A204.1 (cell line): ENCODE measurements around the gene SQSTM1.

ENCODE experiments used
- FAIRE-seq: peaks from 2 replicates; lab custom pipeline; 2012; peaks lifted over from hg19 to GRCh38; lab: Jason Lieb, UNC

SQSTM1 gene

DNA sequence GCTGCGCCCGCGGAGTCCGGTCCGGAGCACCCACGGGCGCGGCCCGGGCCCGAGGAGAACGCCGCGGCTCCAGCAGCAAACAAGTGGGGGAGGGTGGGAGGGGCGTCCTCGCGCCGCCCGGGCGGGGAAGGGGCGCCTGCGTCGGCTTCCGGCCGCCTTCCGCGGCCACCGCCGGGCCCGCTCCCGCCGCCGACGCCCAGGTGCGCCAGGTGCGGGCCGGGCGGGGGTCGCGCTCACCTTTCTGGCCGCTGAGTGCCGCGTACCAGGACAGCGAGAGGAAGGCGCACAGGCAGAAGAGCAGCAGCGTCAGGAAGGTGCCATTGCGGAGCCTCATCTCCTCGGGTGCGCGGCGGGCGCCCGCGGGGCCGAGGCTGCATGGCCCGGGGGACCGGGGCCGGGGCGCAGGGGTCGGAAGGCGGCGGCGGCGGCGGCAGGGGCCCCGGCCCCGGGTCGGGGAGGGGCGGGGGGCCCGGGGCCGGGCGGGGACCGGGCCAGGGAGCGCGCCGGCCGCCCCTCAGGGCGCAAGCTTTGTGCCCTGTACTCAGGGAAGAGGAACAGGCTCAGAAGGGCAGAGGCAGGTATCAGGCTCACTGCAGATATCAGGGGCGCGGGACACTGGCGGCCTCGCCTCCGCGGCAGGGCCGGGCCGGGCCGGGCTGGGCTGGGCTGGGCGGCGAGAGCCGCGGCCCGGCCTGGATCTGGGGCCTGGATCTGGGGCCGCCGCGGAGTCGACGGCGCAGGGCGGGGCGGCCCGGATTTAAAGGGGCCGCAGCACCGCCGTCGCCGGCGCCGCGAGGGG lies 14.3 kb upstream of the SQSTM1 start, which contains the start of gene MGAT4B:
Gene MGAT4B (minus strand): TSS at position 617 of the 799 bp plus-strand sequence. CDS start 283 bp downstream, at position 334.
- FAIRE-seq: no peak

DNA sequence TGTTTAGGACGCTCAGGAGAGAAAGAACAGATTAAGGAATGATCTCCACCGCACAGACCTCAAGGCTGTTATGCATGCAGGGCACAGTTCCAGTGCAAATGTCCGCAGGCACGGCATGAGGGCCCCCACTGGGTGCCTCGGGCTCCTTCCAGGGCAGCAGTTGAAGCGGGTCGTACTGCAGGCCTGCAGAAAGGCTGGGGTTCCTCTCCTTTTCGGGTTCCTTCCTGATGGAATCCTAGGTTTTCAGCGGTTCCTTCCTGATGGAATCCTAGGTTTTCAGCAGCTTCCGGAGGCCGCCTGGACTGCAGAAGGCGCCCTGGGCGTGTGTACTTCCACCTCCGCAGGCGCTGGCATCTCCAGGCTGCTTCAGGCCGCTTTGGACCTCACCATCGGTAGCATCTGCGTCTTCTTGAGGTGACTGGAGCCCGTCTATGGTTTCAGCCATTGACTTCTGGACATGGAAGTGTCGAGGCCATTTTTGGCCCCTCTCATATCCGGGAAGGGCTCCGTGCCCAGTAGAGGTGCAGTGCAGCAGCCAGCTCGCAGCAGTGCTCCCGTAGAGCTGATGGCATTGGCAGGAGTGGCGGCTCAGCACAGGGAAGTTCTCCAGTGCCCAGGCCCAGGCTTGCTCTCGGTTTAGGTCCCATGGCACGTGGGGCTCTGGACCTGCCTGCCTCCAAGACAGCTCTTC lies 8.4 kb upstream of the SQSTM1 start:
- no peak for FAIRE-seq

DNA sequence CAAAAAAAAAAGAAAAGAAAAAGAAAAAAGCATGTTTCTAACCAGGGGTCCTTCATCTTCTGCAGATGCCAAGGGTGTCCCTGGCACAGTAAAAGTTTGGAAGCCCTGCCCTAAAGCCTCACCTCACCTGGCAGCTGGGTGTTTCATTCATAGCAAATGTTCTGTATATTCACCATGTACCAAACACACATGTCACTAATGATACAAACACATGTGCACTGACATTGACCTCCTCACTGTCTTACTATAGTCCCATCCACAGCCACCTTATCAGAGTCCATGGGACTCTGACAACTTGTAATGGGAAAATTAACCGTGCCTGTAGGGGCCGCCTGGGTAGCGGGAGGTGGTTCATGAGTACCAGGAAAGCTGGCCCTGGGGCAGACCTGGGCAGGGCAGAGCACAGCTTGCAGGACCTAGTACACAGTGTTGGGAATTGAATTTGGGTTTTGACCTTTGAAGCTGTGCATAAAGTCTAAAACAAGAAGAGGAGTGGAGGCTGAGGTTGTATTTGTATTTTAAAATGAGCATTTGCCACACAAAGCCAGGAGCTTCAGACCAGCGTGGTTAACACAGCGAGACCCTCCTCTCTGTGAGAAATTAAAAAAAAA lies 7.6 kb upstream of the SQSTM1 start:
- no peak for FAIRE-seq

DNA sequence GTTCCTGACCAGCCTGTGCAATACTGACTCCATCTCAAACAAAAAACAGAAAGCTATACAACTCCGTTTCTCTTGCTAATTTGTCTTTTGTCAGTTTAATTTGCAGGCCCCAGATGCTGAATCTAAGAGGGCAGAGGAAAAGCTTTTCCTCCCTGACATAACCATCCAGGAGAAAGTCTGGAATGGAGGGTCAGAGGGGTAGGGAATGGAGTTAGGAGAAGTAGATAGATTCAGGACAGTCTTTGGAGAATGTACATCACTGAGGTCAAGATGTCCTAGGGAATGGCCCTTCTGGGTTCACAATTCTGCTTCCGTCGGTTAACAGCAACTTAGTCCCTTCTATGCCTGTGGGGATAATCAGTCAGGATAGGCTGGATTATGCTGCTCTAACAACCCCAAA lies 6.6 kb upstream of the SQSTM1 start:
- no peak for FAIRE-seq

DNA sequence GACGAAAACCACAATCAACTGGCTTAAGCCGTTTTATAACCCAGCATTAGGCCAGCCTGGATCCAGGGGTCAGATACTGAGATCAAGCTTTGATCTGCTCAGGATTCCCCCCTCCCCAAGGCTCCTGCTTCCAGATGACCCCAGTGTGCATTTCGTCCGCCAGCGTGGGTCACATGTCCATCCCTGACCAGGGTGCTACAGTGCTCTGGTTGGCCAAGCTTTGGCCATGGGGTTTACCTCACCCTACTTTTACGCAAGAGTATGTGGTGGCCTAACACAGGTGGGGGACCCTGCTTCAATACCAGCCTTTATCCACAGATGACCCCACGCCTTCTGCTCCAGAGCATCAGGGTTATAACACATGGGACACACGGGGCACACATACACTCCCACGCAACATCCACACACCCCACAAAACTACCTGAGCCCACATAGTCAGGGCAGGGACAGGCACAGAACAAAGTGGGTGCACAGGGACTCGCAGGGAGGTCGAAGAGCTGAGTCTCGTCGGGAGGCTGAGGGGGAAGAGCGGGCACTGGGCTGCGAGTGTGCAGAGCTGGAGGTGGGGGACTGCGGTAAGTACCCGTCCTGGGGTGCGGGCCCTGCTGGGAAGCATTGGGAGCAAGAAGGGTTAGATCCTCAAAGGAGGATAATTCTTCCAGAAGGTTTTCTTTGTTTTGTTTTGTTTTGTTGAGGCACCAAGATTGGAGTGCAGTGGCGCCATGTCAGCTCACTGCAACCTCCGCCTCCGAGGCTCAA lies 5.0 kb upstream of the SQSTM1 start:
- no peak for FAIRE-seq

DNA sequence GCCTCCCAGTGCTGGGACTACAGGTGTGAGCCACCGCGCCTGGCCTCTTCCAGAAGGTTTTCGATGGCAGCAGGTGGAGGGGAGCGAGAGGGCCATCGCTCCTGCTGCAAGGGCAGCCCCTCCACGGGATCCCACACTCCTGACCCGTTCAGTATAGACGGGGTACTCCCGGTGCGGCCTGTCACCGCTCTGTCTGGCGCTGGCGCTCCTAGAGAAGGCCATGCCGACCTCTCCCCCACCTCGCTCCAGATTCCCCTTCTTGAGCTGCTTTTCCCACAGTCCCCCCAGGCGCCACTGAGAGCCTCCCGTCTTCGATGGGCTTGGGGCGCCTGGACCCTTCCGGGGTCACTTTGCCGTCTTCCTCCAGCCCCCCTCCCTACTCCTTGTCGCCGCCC lies 4.3 kb upstream of the SQSTM1 start:
- no peak for FAIRE-seq

DNA sequence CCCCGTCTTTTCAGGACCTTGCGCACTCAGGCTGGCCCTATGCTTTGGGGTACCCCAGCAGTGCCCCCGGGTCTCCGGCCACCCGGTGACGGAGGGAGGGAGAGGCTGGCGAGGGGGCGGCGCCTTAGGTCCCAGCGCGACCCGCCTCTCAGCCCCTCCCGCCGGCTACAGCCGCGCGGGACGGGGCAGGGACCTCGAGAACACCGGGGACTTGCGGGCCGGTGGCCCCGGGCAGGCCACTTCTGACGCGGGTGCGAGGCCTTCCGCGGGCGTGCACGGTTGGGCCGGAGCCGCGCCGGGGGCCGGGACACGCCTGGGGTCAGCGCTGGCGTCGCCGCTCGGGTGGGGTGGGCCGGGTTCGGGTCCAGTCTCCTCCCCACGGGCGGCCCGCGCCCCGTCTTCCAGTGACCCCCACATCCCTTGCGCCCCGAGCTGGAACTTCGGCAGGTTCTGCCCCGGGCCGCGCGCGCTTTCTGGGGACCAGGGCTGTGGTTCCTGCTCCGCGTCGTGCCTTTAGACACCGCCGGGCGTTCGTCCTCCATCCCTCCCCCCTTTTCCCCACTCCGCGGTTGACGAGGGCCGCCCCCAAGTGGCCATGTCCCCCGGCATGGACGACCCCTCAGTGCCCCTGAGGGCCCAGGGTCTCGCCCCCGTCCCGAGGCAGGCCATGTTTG lies 3.8 kb upstream of the SQSTM1 start:
- FAIRE-seq: no peak

DNA sequence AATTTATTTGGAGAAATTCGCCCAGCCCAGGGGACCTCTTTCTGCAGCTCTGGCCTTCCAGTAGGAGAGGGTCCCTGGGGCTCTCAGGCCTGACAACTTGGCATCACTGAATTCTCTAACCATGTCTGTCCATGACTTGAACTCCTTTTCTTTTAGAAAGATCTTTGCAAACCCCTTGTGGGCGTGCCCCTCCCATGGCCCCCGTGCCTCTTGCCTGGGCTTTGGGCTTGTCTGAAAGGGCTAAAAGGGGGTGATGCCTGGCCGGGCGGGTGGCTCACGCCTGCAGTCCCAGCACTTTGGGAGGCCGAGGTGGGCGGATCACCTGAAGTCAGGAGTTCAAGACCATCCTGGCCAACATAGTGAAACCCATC lies 3.2 kb upstream of the SQSTM1 start:
- no peak for FAIRE-seq

DNA sequence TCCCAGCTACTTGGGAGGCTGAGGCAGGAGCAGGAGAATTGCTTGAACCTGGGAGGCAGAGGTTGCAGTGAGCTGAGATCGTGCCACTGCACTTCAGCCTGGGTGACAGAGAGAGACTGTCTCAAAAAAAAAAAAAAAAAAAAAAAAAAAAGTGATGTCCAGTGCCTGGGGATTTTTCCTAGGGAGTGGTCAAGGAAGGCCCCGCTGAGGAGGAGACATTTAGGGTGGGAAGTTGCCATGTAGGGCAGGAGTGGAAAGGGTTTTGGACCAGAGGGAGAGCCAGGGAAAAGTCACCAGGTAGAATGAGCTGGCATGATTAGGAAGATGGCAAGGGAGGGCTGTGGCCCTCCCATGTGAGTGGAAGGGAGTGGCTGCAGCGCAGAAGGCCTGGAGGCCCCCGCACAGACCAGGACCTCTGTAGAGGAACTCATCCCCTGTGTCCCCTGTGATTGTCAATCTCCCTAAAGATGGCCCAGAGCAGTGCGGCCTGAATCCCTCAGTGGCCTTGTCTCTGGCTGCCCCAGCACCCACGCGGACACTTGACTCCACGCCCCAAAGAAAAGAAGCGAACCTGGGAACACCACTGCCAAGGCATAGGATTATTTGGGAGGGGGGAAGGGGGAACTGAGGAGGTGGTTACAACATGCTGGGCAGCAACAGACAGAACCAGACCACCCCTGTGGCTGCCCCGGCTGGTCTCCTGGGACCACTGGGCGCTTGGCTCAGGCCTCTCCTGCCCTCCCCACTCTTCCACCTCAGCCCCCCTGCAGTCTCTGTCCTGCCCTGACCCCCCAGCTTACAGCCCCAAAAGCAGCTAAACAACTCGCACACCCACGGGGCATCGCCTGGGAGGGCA lies 2.6 kb upstream of the SQSTM1 start:
- FAIRE-seq: no peak

DNA sequence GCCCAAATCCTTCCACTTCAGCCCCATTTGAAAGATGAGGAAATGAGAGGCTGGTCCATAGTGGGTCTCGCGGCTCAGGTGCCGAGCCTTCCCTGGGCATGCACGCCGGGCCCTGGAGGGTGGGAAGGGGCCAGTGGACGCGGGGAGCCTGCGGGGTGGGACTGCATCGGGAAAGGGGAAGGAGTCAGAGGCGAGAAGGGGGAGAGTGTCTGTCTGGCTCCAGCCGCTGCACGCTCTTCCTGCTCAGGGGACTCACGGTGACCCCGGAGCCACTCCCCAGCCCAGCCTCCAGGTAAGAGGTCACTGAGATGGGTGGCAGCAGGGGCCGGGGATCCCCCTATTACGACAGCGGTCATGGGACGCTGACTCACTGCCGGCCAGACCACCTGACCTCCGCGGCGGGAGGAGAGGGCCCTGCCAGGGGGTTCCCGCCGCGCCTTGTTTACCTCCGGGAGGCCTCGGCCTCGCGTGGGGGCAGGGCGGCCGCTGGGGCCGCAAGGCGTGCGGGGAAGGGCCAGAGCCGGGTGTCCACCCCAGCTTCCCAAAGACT lies 1.9 kb upstream of the SQSTM1 start:
- no peak for FAIRE-seq

DNA sequence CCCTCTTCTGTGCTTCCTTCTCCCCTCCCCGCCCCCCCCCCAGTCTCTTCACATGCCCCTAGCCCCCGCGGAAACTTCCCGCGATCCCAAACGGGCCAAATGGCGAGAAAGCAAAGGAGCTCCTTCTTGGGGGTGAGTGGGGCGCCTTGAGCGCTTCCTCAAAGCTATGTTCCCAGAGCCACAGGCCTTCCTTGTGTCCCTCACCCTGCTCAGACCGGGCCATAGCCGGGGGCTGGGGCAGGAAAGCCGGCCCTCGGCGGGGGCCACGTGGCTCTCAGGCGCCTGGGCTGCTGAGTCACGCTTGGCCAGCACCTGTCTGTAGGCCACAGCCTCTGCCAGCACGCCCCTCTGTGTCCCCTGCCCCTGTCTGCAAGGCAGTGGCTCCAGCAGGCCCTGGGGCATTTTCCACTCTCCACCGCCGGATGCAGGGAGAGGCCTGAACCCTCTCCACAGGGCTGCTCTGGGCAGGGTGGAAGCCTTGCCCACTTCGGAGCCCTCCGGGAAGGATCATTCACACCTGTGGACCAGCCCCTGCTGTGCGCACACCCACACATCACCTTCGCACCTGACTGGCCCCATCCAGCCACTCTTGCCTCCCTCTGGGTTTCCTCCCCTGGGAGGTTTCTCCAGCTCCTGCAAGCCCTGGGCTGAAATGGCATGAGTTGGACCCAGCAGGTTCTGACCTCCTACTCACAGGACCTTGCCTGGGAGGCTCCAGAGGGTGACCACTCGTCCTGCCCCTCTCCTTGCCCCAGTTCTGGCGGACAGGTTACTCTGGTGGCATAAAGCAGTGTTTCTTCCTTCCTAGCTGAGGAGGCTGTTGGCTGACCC lies 1.2 kb upstream of the SQSTM1 start:
- no peak for FAIRE-seq

DNA sequence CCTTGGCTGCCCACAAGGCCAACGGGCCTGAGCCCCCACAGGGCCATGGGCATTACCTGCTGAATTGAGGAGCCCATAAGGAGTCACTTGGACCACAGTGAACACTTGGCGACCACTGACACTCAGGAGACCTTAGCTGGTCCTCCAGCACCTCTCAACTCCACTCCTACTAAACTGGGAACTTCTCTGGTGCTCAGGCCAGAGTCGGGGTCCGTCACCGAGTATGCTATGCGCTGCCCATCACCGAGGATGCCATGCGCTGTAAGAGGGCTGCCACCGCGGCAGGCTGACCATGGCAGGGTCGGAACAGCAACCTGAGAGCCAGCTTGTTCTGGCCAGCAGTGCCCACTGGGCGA lies 600 bp upstream of the SQSTM1 start:
- FAIRE-seq: no peak

DNA sequence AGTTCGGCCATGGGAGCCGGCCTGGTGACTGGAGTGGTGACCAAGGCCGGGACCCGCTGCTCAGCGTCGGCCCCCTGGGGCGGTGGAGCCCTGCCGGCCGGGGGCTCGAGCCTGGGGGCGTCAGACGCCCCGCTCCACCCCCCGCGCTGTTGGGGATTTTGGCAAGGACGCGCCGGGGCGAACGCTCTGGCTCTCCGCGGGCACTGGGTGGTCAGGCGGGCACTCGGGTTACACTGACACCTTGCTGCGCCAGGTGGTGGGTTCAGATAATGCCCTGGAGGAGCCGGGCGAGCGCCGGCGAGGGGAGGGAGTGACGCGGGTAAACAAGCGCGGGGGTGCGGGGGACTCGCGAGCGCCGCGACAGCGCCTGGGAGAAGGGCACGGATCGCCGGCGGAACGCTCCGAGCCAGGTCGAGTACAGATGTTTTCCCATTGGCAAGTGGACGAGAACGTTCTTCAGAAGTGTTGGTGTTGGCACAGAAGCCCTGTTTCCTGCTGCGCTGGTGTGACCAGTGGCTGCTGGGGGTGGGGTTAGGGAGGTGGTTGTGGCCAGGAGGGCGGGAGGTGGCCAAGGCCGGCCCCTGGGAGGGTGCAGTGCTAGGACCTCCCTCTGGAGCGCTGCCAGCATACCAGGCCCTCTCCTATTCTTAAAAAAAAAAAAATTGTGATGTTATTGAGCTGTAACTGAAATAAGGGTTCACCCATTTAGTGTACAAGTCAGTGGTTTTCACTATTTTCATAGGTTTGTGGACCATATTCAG lies 773 bp downstream of the SQSTM1 start:
- FAIRE-seq: peak; percentile 72

DNA sequence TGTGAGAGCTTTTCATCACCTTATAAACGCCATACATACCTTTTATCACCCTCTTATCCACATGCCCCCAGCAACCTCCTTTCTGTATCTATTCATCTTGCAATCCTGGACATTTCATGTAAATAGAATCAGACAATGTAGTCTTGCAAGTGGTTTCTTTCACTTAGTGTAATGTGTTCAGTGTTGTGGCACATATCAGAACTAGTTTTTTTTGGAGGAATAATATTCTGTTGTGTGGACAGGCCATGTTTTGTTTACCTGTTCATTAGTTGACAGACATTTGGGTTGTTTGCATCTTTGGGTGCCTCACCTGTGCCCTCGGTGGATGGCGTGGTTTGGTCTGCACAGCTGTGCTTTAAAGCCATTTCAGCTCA lies 1.3 kb downstream of the SQSTM1 start:
- FAIRE-seq: no peak

DNA sequence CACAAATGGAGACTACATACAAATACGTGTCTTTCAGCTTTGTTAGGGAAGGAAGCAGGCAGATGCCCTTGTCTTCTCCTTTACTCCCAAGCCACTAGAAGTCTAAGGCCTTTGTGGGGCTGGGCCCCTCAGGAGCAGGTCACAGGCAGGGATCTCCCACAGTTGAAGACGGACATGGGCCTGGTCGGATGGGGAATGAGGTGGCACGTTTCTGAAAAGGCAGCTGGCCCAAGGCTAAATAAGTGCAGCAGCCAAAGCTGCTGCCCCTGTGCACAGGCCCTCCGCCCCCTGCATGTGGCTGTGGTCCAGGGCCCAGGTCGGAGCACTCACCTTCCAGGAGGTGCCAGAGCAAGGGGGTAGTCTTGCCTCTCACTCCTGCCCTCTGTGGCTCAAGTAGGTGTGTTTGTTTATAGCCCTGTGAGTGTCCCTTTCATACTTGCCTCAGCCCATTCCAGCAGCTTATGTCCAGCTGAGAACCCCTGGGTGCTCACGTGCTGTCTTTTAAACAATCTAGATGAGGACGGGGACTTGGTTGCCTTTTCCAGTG lies 1.8 kb downstream of the SQSTM1 start:
- FAIRE-seq: no peak

DNA sequence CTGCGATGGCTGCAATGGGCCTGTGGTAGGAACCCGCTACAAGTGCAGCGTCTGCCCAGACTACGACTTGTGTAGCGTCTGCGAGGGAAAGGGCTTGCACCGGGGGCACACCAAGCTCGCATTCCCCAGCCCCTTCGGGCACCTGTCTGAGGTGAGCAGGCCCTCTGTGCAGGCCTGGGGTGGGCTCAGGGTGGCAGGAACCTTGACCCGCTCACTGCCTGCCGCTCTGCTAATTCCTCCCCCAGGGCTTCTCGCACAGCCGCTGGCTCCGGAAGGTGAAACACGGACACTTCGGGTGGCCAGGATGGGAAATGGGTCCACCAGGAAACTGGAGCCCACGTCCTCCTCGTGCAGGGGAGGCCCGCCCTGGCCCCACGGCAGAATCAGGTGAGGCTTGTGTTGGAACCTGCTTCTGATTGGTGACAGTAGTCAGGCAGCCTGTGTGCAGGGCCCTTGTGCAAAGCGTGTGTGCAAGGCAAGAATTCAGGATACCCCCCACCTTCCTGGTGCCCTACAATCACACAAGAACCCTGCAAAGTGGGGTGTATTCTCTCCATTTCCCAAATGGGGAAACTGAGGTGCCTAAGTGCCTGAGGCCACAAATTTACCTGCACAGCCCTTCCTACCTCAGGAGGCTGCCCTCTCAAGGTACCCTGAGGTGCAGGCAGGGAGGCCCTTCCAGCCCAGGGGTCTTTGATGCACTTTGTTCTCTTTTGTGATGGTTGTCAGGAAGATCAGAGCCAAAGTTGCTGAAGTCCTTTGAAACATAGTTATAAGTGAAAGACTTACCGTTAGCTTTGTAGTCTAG lies 3.4 kb downstream of the SQSTM1 start:
- FAIRE-seq: no peak

DNA sequence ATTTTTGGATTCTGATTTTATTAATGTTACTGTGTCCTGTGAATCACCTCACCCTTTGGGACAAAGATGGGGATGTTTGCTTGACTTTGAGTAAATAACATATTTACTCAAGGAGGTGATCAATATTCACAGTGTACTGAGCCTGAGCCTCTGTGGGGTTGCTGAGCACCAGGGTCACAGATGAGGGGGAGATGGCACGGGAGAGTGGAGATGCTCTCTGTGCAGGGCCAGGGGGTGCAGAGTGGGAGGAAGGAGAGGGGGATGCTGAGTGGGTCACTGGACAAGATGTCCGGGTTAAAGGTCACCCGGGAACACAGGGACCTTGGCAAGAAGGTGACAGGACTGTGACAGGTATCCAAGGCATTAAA lies 4.0 kb downstream of the SQSTM1 start:
- FAIRE-seq: no peak

DNA sequence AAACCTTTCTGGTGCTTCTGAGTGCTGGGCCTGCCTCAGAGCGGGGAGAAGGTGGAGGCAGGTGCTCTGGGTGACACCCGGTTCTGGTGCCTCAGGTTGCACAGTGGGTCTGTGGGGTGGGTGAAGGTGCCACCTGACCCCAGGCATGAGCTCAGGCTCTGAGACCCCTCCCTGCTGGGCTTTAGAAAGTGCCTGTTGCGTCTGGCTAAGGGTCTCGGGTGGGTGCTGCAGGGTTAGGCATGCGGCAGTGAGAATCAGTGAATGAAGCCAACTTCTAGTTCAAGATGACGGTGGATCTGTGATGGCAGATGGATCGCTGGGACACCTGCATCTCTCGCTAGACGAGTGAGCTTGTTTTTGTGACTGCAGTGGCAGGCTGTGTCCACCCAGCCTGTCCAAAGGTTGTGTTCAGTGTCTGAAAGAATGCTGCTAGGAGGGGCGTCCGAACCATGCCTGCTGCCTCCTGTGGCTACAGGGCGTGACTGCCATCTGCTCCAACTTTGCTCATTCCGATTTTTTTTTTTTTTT lies 5.0 kb downstream of the SQSTM1 start:
- FAIRE-seq: no peak
